Activated CD8-positive, alpha-beta memory T cell treated with anti-CD3 and anti-CD28 coated beads for 48 hours (primary cell): ENCODE data around the gene CD9.

ENCODE experiments used
- DNase-seq, 3 experiments: peaks; one replicate each; pipeline ENCODE4 v3.0.0-alpha.2; 2020; ENCODE audit warnings: low read depth in 2 of 3, low spot score in 2 of 3

CD9 gene

DNA sequence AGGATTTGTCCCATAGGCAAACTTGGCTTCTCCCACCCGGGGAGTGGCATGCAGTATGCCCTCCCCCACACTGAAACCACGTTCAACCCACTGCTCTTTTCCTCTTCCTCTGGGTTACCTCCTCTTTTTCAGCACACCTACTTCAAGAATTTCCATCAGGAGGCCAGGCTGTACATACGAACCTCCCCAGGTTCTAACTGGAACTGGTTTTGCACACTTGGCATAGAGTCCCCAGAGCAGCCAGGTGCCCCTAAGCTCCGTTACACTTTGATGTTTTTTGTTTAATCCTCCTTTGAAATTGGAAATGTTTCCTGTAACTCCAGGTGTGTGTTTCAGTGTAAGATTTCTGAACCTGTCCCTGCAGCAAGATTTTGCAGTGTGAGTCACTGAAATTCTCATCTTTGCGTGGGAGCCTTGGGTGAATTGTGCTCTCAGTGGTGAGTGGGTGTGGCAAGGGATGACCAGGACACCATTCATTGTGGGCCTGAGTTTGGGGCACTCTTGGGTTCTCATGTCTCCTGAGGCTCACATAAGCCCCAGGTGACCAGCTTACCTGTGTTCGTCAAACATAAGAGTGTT, 18.2 kb downstream of the CD9 start:
- DNase-seq, result no peak

DNA sequence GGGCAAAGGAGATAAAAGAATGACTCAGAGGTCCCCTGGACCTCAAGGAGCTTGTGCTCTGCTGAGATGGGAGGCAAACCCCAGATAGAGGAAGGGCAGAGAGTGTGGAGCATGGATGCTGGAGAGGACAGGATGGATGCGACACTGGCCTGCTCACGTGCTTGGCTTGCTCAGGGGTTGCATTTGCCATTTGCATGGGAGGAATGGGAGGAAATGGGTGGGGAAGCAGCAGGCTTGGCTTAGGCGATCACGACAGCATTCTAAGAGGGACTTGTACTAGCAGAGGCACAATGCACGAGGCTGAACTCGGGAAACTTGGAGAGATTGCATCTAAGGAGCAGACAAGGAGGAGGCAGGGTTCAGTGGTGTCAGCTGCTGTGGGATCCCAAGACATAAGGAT, 19.8 kb downstream of the CD9 start:
- no peak for DNase-seq

DNA sequence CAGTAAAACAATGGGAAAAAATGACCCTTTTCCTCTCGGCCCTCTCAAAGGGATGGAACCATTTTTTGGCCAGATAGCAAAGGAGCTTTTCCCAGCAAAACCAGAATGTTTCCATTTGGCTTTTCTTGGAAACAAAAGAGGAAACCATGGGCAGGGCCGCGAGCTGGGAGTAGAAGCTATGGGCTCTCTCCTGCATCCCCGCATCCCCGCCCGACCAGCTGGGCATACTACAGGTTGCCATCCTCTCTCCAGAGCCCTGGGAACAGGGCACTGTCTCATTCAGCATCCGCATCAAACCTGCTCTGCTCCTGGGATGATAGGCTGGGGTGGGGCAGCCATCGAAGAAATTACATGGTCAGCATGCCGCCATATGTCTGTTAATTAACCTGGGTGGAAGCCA, 20.9 kb downstream of the CD9 start:
- DNase-seq, result no peak

DNA sequence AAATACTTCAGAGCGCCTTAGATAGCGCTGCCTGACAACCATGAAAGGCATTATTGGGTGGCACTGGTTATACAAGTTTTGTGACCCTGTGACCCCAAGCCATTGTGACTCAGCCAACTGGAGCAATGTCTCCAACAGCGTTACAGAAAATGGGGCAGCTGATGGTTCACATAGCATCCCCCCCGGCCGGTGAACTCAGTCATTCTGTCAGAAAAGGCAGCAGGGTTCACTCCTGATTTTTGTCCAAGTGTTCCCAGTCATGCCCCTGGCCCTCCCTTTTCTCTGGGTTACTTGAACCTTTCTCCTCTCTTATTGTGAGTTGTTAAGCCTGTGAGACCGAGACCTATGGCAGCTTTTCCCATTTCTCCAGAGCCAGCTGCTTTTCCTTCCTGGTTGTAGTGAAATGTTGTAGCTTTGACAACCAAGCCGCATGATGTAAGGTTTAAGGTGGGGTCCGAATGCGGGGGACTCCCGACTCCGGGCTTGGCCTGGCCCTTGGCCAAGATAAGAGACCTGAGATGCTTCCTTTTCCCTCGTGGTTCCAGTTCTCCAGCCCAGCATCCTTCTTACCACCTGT, 22.0 kb downstream of the CD9 start:
- no peak for DNase-seq

DNA sequence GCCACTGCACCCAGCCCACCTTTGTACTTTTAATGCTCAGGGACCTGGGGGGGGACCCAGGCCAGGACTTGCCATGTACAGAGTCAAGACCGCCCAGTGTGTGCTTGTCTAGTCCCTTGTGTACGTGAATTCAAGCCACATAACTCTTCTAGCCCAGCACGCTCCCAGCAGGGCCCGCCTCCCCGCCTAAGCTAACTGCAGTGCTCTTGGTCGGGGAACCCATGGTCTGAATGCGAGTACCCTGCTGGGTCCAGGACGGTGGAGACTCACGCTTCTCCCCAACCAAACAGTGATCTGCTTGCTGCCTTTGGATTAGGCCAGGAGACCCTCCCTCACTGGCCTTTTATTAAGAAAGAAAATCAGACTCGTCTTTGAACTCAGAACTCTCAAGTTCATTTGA, 23.3 kb downstream of the CD9 start:
- DNase-seq, result no peak

DNA sequence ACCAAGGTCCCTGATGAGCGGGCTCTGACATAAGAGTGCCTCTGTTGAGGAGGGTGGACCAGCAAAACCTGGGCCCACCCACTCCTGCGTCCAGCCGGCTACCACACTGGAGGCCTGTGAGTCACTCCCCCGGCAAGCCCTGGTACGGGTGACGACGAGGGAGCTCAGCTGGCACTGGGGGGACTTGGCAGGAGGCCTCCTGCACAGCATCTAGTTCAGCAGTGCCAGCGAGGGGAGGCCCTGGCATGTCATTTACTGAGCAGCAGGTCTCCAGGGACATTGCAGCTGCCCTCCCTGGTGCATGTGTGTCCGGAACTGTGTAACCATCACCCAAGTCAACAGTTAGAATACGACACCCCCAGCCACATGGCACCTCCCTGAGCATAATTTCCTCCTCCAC, 24.4 kb downstream of the CD9 start:
- no peak for DNase-seq

DNA sequence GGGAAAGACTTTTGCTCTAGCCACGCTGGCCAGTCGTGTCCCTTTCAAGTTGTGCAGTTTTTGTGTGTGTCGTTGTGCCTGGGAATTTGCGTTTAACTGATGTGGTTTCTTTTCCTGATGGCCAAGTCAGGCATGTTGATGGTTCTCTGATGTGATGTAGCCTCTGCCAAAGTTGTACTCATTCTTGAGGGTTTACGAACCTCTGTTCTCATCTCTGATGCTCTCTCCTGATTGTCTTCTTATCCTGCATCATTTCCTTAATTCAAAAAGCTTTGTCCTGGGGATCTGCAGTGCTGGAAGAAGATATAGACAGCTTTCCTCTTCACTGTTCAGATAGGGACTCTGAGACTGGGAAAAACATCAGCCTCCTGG, 25.4 kb downstream of the CD9 start:
- no peak for DNase-seq

DNA sequence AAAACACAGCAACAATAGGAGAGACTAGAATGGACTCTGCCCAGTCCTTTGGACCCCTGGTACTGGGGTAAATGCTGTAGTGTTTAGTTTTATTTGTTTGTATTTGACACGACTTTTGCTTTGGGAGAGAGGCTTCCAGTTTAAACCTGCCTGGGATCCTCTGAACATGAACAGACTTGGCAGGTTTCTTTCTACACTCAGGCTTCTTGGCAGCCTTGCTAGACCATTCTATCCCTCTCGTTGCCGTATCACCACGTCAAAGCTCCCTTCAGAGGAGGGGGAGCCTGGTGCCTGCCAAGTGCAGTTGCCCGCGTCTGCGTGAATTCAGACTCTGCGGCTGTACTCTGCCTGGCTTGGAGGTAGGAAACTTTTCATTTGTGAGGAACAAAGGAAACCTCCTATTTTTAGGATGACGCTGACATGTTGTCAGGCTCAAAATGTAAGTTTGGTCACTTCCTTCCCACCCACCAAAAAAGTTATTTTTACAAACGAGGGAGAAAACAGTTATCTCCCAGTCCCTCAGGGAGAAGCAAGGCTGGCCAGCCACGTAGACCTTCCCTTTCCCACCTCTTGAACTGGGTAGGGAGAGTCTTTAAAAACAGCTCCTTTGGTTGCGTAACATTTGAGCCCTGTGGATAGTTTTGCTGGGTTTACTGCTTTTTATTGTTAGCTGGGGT, 25.9 kb downstream of the CD9 start:
- DNase-seq, result no peak

DNA sequence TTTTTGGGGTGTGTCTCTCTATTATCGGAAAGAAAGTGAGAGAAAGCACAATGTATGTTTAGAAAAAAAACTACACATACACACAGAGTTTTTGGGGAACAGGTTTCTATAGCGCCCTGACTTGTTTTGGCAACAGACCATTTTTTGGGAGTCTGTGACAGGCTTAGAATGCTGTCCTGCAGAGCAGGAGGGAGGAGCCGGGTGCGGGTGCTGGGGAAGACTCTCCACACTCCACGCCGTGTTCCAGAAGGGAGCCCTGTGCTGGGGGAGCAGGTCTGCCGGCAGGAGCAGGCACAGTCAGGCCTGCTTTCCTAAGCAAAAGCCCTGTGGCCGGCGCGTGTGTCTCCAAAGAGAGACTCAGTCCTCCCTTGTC, 26.5 kb downstream of the CD9 start:
- no peak for DNase-seq

DNA sequence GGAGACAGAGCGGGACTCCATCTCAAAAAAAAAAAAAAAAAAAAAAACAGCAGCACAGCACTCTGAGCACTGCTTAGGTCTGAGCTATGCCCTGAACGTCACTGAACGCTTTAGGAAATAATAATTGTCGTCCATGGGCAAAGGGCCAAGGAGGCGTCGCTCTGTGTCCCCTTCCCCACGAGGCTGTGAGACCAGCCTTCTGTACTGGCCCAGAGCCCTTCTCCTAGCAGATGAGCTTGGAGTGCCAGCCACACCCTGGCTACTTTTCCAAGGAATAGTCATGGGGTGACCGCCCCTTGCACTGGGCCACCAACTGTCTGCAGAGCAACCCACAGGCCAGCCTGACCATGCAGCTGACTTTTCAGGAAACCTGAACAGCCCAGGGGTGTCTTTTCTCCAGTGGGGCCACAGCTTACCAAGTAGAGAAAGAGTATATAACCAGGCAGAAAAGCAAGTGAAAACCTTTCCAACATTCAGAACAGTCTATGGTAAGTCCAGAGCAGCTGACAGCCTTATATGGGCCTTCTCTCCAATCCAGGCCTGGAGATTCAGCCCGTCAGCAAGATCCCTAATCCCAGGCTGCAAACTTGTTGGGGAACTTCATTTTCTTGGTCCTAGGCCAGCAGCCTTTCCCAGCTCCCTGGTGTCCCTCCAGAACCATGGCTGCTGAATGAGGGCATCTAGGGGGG, 28.5 kb downstream of the CD9 start:
- no peak for DNase-seq

DNA sequence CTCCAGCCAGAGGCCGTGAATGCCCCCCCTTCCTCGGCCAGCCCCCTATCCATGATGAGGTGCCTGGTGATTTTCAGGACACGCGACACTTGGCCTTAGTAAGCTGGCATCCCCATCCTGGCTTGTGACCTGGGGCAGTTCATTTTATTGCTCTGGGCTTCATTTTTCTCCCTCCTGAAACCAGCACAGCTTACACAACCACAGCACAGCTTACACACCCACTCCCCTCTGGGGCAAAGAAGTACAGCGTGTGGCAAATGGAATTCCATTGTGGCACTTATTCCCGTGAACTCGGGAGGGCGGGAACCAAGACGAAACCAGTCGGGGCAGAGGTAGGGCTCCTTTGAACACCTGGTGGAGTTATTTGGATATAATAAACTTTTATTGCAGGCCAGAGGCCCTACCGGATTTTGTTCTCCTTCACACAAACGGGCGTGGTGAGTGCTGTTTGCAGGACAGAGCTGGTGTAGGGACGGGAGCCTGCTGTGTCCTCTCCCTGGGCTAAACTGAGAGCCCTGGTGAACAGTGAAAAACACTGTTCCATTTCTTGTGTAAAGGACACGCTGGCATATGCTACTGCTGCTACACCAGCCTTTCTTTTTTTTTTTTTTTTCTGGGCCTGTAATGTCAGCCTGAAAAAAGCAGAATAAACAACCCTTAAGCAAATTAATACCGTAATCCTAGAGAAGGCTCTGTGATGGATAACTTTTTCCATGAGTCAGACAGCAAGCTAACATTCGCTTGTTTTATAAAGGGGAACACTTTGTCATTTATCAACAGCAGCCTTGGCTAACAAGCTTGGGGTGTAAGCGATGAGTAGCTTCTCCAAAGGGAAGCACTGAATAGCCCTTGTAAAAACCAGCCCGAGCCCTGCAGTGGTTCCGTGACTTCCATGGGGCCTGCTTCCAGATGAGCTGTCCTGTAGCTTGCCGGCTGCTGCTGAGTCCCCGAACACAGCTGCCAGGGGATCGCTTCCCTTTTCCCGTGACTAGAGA, 29.3 kb downstream of the CD9 start:
- DNase-seq, result no peak

DNA sequence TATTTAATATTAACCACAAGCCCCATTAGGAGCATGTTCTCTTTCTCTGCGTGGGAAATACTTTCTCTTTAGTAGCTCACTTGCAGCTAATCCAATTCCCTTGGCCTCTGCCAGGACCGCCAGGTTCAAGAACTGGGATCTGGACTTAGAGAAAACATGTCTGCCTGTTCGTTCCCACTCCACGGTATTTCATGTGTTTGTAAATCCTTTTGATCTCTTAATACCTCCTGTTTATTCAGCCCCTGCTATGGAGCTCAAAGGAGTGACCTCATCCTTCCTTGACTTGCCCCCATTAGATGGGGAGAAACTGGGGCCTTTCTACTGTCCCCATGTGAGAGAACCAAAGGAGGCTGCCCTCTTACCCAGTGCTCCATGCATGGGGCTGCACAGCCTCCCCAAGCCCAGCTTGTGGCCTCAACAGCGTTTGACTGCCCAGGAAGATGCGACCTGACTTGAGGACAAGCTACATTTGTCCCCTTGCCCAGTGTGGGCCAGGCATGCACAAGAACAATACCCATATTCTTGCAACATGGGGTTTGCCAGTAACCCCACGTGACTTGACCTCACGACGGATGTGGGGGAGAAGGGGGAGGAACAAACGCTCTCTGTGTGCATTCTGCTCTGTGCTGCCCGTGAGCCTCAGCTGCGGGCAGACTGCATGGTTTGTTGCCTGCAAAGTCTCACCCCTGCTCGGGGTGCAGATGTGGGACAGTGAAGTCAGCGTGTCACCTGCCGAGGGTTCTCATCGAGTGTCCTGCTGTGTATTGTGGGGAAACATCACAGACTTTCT, 30.3 kb downstream of the CD9 start:
- DNase-seq, result peak; percentile 15 to 46 (median 19)

DNA sequence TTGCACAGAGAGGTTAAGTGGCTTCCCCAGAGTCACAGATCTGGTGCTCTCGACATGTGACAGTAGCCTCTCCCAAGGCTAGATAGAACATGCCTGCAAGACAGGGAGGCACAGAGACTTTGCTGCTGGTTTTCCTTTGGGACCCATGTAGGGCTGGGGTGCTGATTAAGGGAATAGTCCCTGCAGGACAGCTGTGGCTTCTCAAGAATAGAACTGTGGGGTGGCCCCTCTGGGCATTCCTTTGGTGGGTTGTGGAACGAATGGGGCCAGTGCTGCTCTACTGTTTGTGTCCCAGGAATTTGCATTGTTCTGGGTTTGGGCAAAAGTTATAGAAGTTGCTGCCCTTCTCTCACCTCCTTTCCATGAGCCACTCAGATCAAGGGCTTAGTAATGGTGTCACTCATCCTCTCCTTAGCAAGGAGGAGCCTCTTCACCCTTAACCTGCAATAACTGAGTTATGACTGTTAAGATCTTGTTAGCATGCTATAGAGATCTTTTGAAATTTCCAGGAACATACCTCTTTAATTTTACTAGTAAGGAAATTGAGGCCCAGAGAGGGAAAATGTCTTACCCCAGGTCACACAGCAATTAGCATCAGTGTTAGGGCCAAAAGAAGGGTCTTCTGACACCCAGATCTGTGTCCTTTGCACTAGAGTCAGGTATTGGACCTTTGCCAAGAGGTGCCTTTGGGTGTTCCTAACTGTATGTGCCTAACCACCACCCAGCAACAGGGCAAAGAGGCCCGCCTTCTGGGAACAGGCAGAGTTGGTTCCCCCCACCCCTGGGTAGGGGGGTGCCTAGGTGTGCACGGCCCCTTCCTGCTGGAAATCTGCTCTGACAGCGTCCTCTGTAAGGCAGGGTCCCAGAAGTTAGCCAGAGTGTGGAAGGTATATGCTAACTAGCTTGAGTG, 31.4 kb downstream of the CD9 start:
- no peak for DNase-seq

DNA sequence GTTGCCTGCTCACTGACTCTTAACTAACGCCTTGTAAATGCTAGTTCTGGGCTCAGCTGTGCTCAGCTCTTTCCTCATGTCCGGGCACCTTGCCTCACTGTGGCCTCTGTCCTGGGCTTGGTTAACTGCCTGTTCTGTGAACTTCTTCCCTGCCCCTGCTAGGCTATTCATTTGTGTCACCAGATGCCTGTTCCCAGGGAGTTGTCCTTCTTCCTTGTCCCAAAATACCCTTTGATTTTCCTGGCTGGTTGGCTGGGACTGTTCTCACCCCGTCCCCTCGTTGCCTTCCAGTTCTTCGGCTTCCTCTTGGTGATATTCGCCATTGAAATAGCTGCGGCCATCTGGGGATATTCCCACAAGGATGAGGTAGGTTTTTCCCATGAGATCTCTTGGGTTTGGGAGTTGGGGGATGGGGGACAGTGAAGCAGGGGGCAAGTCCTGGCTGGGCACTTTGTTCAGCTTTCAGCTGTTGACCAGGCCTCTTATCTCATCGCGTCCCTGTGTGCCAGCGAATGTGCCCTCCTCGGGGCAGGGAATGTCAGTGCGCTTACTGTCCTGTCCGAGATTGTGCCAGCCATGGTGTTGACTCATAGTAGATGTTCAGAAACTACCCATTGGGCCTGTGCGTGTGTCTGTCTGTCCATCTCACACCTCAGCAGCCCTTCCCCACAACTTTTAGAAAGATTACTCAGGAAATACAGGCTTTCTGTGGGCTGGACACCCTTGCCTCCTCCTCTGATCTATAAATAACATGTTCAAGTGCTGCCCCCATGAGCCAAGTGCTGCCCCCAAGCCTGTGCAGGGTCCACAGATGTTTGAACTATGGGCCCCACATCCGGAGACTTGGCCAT, 33.1 kb downstream of the CD9 start:
- DNase-seq, result no peak

DNA sequence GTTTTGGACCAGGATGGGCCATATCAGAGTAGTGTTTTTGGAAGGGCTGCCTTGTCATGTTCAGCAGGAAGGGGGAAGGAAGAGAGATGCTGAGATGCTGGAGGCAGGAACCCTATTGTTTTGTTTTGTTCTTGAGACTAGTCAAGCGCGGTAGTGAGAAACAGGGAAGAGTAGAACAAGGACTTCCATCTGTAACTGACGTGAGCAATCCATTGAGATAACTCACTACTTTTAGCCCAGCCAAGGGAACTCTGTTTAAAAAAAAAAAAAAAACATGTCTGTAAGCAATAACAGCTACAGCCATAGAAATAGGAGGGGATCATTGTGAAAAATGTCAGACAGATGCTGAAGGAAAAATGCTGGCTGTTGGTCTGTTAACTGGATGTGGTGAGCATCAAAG, 34.0 kb downstream of the CD9 start:
- DNase-seq, result no peak

DNA sequence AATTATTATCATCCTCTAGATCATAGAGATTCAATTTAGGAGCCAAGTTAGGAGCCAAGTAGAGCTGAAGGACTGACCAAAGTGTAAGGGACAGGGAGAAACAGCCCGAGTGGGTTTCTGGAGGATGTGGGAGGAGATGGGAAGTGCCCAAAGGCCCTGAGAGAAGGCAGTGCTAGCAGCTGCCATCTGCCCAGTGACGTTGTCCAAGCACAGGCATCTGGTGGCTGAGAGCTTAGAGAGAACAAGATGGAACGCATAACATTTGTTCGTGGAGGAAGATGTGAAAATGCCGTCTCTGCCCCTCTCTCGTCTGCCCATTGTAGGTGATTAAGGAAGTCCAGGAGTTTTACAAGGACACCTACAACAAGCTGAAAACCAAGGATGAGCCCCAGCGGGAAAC, 34.7 kb downstream of the CD9 start:
- no peak for DNase-seq

DNA sequence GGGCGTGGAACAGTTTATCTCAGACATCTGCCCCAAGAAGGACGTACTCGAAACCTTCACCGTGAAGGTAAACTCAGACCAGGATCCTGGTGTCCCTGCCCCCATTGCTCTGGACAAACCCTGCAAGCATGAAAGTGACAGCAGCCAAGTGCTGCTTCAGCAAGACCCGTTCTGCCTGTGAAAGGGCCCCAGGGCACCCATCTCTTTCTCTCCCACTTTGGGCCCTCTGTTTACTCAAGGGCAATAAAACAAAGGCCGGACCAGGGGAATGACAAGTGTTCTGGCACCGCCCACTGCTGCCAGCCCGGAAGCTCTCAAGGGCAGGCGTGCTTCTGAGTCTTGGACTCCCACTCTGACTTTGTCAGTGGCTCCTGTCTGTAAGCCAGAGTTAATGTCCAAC, 35.3 kb downstream of the CD9 start:
- DNase-seq, result no peak

DNA sequence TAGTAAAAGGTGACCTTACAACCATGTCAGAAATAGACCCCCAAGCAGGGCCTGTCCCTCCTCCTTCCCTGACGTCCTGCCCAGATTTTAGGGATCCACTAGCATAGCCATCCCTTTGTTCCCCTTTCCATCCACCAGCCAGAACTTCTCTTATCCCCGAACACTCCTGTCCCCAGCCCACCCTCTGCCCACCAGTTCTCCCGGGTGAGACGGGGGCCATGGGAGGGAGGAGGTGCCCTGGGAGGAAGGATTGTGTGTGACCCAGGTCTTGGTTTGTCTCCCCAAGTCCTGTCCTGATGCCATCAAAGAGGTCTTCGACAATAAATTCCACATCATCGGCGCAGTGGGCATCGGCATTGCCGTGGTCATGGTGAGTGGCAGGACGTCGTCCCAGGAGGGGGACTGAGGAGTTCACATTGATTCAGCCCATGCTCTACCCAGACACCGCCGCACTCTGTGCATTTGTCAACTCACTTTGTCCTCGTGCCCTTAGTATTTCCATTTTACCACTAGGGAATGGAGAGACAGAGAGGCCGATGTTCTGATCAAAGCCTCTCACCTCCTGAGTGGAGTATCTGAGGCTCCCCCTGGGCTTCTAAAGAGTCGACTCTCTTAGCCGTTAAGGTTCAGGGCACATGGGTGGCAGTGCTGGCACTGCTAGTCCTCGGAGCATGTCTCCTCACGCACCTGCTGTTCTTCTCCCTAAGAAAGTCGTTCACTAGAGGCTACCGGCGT, 35.9 kb downstream of the CD9 start:
- DNase-seq, result no peak
